Duodenal mucosa (tissue), 2 donors: Measurements from ENCODE around the gene CCDC86.
A peak's percentile ranks its signal among the peaks of the same experiment; 100 is the strongest.

Source experiments
- H3K27ac ChIP-seq: one replicate; pipeline ENCODE4 v1.7.0; 2013; ENCODE audit warnings: low read depth, low read length
- H3K27me3 ChIP-seq, 2 donors: one replicate each; pipeline ENCODE4 v1.7.0; 2013; ENCODE audit warnings: low read length in 2 of 2, control low read depth in 1 of 2; ENCODE audit not compliant: insufficient read depth in 2 of 2, control insufficient read depth in 1 of 2
- H3K36me3 ChIP-seq, 2 donors: one replicate each; pipeline ENCODE4 v1.7.0; 2013; ENCODE audit warnings: low read length in 2 of 2, control low read depth in 1 of 2; ENCODE audit not compliant: insufficient read depth in 2 of 2, control insufficient read depth in 1 of 2
- H3K4me1 ChIP-seq, 2 donors: one replicate each; pipeline ENCODE4 v1.7.0; 2013; ENCODE audit warnings: low read length in 2 of 2, control low read depth in 1 of 2; ENCODE audit not compliant: insufficient read depth in 2 of 2, control insufficient read depth in 1 of 2
- H3K4me3 ChIP-seq, 2 donors: one replicate each; pipeline ENCODE4 v1.7.0; 2013; ENCODE audit warnings: low read length in 2 of 2, low read depth in 1 of 2
- H3K9ac ChIP-seq, 2 donors: one replicate each; pipeline ENCODE4 v1.7.0; 2013; ENCODE audit warnings: low read length in 2 of 2, low read depth in 1 of 2
- H3K9me3 ChIP-seq, 2 donors: one replicate each; pipeline ENCODE4 v1.7.0; 2013; ENCODE audit warnings: low read length in 2 of 2, control low read depth in 1 of 2; ENCODE audit not compliant: control insufficient read depth in 1 of 2

CCDC86 gene

DNA sequence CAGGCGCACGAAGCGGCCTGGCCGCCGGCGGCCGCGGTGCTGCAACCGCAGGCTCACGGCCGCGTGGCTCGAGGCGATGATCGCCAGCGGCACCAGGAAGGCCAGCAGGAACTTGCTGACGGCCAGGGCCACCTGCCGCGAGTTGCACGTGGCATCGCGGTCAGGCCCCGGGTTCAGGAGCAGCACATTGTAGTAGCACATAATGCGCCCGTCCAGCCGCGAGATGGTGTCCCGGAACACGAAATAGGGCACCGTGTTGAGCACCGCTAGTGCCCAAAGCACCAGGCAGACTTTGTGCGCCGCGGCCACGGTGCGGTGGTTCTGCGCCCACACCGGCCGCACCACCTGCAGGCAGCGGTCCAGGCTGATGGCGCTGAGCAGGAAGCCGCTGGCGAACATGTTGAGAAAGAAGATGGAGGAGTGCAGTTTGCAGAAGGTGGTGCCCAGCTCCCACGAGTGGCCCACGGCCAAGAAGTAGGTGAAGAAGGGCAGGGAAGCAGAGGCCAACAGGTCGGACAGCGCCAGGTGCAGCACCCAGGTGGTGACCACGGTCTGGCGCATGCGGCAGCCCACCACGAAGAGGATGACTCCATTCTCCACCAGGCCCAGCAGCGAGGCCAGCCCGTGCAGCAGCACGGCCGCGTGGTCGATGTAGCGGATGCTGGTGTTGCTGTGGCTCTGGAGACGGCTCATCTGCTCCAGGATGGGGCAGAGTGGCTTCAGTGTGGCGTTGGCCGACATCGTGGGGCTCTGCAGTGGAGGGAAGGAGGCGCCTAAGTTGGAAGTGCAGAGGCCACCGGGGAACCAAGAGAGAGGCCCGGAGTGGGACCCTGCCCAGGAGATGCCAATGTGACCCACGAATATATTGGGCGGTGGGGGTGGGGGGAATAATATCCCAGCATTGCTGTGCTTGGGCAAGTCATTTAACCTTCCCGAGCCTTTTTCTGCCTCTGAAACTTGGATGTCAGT, 11.4 kb downstream of the CCDC86 start:
- Histone ChIP-seq H3K4me1 (peaks cover 25 to 52% of the 10 kb centered on the region in 2 donors), H3K27me3 (no peaks in the 10 kb centered on the region), H3K4me3 (peak overlapping the region in 1 of 2 donors; percentile 21), H3K36me3 (peaks cover 5 to 38% of the 10 kb centered on the region in 2 donors), H3K9me3 (no peaks in the 10 kb centered on the region), H3K9ac (no peak overlapping the region), H3K27ac (no peak overlapping the region)

DNA sequence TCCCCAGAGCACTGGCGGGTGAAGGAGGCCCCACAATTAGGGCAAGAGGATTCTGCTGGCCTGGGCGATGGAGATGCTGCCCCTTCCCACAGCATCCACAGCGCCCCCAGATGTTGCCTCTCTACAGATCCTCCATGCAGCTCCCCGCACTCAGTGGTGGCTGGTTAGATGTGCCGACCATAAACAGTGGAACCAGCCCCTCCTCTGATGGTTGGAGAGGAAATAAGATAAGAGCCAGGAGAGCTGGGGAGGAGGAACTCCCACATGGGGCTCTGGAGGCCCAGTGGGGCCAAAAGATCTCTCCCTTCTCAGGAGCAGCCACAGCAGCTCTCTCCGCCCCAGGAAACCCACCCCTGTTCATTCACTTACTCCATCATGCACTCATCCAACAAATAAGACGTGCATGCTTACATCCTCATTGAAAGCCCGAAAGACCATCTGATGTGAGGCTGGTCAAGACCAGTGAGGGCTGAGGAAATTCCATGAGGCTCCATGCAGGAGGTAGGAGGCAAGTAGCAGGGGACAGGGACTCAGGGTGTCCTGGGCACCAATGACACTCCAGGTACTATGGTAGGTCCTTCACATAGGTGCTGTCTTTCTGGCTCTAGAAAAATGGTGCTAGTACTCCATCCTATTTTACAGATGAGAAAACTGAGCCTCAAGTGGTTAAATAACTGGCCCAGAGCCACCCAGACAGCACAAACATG, 12.4 kb downstream of the CCDC86 start:
- Histone ChIP-seq H3K9ac (peak overlapping the region in 1 of 2 donors; percentile 5), H3K9me3 (no peaks in the 10 kb centered on the region), H3K36me3 (peaks cover 4 to 27% of the 10 kb centered on the region in 2 donors), H3K27me3 (no peaks in the 10 kb centered on the region), H3K4me3 (peak overlapping the region; percentile 24 to 58), H3K4me1 (peaks cover 25 to 43% of the 10 kb centered on the region in 2 donors), H3K27ac (no peak overlapping the region)

GRCh38 chr11:60854847-60855725, 13.2 kb downstream of the CCDC86 start:
- Histone ChIP-seq H3K4me3 (peak overlapping the region; percentile 24 to 58), H3K9ac (peak overlapping the region in 1 of 2 donors; percentile 43), H3K36me3 (peaks cover 0 to 21% of the 10 kb centered on the region in 2 donors)

GRCh38 chr11:60855726-60856633, 14.1 kb downstream of the CCDC86 start, which contains the start of gene PTGDR2:
TSS of gene PTGDR2 (minus strand) at chr11:60855950. CDS start at chr11:60853722, 2,228 bp downstream.
- Histone ChIP-seq H3K4me1 (peaks cover 23 to 40% of the 10 kb centered on the region in 2 donors), H3K36me3 (peaks cover 0 to 12% of the 10 kb centered on the region in 2 donors), H3K9ac (peak within 1 kb of the TSS in 1 of 2 donors; percentile 43), H3K27me3 (no peaks in the 10 kb centered on the region), H3K4me3 (peak within 1 kb of the TSS; percentile 24 to 58), H3K27ac (no peak within 1 kb of the TSS), H3K9me3 (no peaks in the 10 kb centered on the region)

More at GRCh38 chr11:60854847-60855725, 13.2 kb downstream of the CCDC86 start:
- H3K27ac ChIP-seq = no peak overlapping the region
- H3K9me3 ChIP-seq = no peaks in the 10 kb centered on the region
- H3K4me1 ChIP-seq = peaks cover 25 to 43% of the 10 kb centered on the region in 2 donors
- no peaks in the 10 kb centered on the region for H3K27me3 ChIP-seq

- Histone ChIP-seq H3K4me1 (peaks cover 12 to 28% of the 10 kb centered on the region in 2 donors), H3K9me3 (no peaks in the 10 kb centered on the region), H3K36me3 (peaks cover 0 to 3% of the 10 kb centered on the region in 2 donors), H3K4me3 (no peak overlapping the region), H3K9ac (no peak overlapping the region), H3K27ac (no peak overlapping the region), H3K27me3 (no peaks in the 10 kb centered on the region)
Observed at GRCh38 chr11:60857378-60858232, 15.7 kb downstream of the CCDC86 start.

DNA sequence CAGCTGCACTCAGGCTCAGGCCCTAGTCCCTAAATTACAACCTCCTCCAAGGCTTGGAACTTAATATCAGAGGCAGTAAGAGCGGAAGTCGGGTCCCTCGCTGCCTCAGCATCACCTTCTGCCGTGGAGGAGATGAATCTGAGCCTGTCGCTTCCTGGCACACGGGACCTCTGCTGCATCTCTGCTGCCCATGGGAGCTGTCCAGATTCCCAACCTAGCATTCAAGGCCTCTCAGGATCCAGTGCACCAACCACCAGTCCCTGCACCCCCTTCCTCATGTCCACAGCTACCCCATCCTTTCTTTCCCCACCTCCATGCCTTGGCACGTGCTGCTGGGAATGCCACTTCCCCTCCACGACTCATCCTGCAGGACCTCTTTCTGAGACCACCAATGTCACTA, 16.3 kb downstream of the CCDC86 start:
- H3K4me1 ChIP-seq = peaks cover 10 to 25% of the 10 kb centered on the region in 2 donors
- no peak overlapping the region for H3K27ac ChIP-seq
- H3K9me3 ChIP-seq = no peaks in the 10 kb centered on the region
- no peak overlapping the region for H3K4me3 ChIP-seq
- H3K9ac ChIP-seq = no peak overlapping the region
- H3K27me3 ChIP-seq = no peaks in the 10 kb centered on the region
- peaks cover 0 to 3% of the 10 kb centered on the region in 2 donors for H3K36me3 ChIP-seq

DNA sequence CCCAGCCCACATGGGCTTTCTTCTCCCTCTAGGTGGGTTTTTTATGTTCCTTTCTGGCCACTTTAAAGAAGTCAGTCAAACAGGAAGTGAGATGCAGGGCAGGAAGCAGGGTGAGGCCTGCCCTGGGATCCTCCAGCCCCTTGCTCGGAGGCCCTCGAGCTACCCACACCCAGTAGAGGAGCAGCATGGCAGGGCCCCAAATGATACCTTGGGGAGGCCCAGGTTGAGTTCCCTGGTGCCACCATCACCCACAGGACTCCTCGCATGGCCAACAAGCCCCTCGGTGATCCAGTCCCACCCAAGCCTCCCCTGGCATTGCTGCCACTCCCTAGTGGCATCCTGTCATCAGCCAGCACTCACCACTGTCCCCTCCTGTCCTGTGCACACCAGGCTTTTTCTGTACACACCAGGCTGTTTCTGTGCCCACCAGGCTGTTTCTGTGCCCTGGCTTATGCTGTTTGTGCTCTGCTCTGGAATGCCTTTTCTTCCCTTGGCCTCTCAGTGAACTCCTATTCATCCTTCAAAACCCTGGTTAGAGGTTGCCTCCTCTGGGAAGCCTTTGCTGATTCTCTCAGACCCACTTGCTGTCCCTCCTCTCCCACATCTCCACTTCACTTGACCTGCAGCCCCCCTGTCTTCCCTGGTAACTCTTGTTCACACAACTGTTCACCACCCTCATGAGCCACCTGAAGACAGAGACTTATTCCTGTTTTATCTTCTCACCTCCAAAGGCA, 17.0 kb downstream of the CCDC86 start:
- H3K27me3 ChIP-seq = no peaks in the 10 kb centered on the region
- H3K4me1 ChIP-seq = peaks cover 7 to 18% of the 10 kb centered on the region in 2 donors
- no peak overlapping the region for H3K4me3 ChIP-seq
- H3K9ac ChIP-seq = no peak overlapping the region
- H3K27ac ChIP-seq = no peak overlapping the region
- H3K9me3 ChIP-seq = no peaks in the 10 kb centered on the region
- H3K36me3 ChIP-seq = no peaks in the 10 kb centered on the region

GRCh38 chr11:60859616-60860250, 17.8 kb downstream of the CCDC86 start:
- no peak overlapping the region for H3K9ac ChIP-seq
- H3K4me3 ChIP-seq = no peak overlapping the region
- peaks cover 6 to 10% of the 10 kb centered on the region in 2 donors for H3K4me1 ChIP-seq

More at GRCh38 chr11:60859616-60860250, 17.8 kb downstream of the CCDC86 start:
- Histone ChIP-seq H3K9me3 (no peaks in the 10 kb centered on the region), H3K27ac (no peak overlapping the region), H3K27me3 (no peaks in the 10 kb centered on the region), H3K36me3 (no peaks in the 10 kb centered on the region)
